ENCODE data around the gene HK1. TPM values are rescaled to one million over a fixed set of nuclear protein-coding genes. Genes with fewer than 3 reads are reported as not detected.

The HK1 gene
- 52.8 TPM for polyA plus RNA-seq (2013, experiment 1 of 4)
- 52.6 TPM for polyA plus RNA-seq (2013, experiment 2 of 4)
- polyA plus RNA-seq (2013, experiment 3 of 4): 36.4 TPM
- 37.9 TPM for polyA plus RNA-seq (2013, experiment 4 of 4)

- Histone ChIP-seq H3K27me3 (ENCODE audit: control insufficient read depth, insufficient read depth, low read length, poor library complexity, severe bottlenecking) (no peaks in the 10 kb centered on the region), H3K27ac (ENCODE audit: insufficient read depth, low read depth, low read length, poor library complexity, severe bottlenecking) (no peak within 1 kb of the TSS), H3K4me3 (ENCODE audit: insufficient read depth, low read depth, low read length) (no peak within 1 kb of the TSS), H3K4me1 (ENCODE audit: control insufficient read depth, insufficient read depth, low read length) (no peaks in the 10 kb centered on the region), H3K36me3 (ENCODE audit: control insufficient read depth, insufficient read depth, low read length) (no peaks in the 10 kb centered on the region), H3K9me3 (ENCODE audit: control insufficient read depth, low read length) (no peaks in the 10 kb centered on the region)
- WGBS, 2 experiments: 43 to 47% methylated on average over 11 of the region's 11 CpGs
Measured at GRCh38 chr10:69278446-69278963, at the start of gene HK1. Gene HK1 (plus strand): TSS chr10:69278496.

- 90 to 91% methylated on average over 8 of the region's 8 CpGs for WGBS, 2 experiments
- Histone ChIP-seq H3K4me3 (ENCODE audit: insufficient read depth, low read depth, low read length) (no peak overlapping the region), H3K9me3 (ENCODE audit: control insufficient read depth, low read length) (no peaks in the 10 kb centered on the region), H3K4me1 (ENCODE audit: control insufficient read depth, insufficient read depth, low read length) (no peaks in the 10 kb centered on the region), H3K36me3 (ENCODE audit: control insufficient read depth, insufficient read depth, low read length) (no peaks in the 10 kb centered on the region), H3K27ac (ENCODE audit: insufficient read depth, low read depth, low read length, poor library complexity, severe bottlenecking) (no peak overlapping the region), H3K27me3 (ENCODE audit: control insufficient read depth, insufficient read depth, low read length, poor library complexity, severe bottlenecking) (no peaks in the 10 kb centered on the region)
Measured at GRCh38 chr10:69229616-69229916, 48.7 kb upstream of the HK1 start.

- Histone ChIP-seq H3K9me3 (ENCODE audit: control insufficient read depth, low read length) (no peaks in the 10 kb centered on the region), H3K27ac (ENCODE audit: insufficient read depth, low read depth, low read length, poor library complexity, severe bottlenecking) (no peak overlapping the region), H3K4me1 (ENCODE audit: control insufficient read depth, insufficient read depth, low read length) (no peaks in the 10 kb centered on the region), H3K4me3 (ENCODE audit: insufficient read depth, low read depth, low read length) (no peak overlapping the region), H3K27me3 (ENCODE audit: control insufficient read depth, insufficient read depth, low read length, poor library complexity, severe bottlenecking) (no peaks in the 10 kb centered on the region), H3K36me3 (ENCODE audit: control insufficient read depth, insufficient read depth, low read length) (no peaks in the 10 kb centered on the region)
- WGBS, 2 experiments: 86 to 90% methylated on average over 5 of the region's 5 CpGs
Measured at GRCh38 chr10:69230128-69230527, 48.2 kb upstream of the HK1 start.

- WGBS, 2 experiments: 83 to 85% methylated on average over 9 of the region's 9 CpGs
- no peaks in the 10 kb centered on the region for H3K9me3 ChIP-seq (ENCODE audit: control insufficient read depth, low read length)
- H3K4me1 ChIP-seq (ENCODE audit: control insufficient read depth, insufficient read depth, low read length): no peaks in the 10 kb centered on the region
- no peak overlapping the region for H3K4me3 ChIP-seq (ENCODE audit: insufficient read depth, low read depth, low read length)
- H3K27me3 ChIP-seq (ENCODE audit: control insufficient read depth, insufficient read depth, low read length, poor library complexity, severe bottlenecking): no peaks in the 10 kb centered on the region
- no peaks in the 10 kb centered on the region for H3K36me3 ChIP-seq (ENCODE audit: control insufficient read depth, insufficient read depth, low read length)
- no peak overlapping the region for H3K27ac ChIP-seq (ENCODE audit: insufficient read depth, low read depth, low read length, poor library complexity, severe bottlenecking)
Measured at GRCh38 chr10:69232252-69232651, 46.0 kb upstream of the HK1 start.

- no peaks in the 10 kb centered on the region for H3K4me1 ChIP-seq (ENCODE audit: control insufficient read depth, insufficient read depth, low read length)
- no peaks in the 10 kb centered on the region for H3K27me3 ChIP-seq (ENCODE audit: control insufficient read depth, insufficient read depth, low read length, poor library complexity, severe bottlenecking)
- no peak overlapping the region for H3K27ac ChIP-seq (ENCODE audit: insufficient read depth, low read depth, low read length, poor library complexity, severe bottlenecking)
- 79 to 81% methylated on average over 22 of the region's 22 CpGs for WGBS, 2 experiments
- no peaks in the 10 kb centered on the region for H3K36me3 ChIP-seq (ENCODE audit: control insufficient read depth, insufficient read depth, low read length)
- no peak overlapping the region for H3K4me3 ChIP-seq (ENCODE audit: insufficient read depth, low read depth, low read length)
- no peaks in the 10 kb centered on the region for H3K9me3 ChIP-seq (ENCODE audit: control insufficient read depth, low read length)
Measured at GRCh38 chr10:69232736-69233480, 45.4 kb upstream of the HK1 start.

GRCh38 chr10:69234447-69234846 lies 43.8 kb upstream of the HK1 start:
- Histone ChIP-seq H3K9me3 (ENCODE audit: control insufficient read depth, low read length) (no peaks in the 10 kb centered on the region), H3K36me3 (ENCODE audit: control insufficient read depth, insufficient read depth, low read length) (no peaks in the 10 kb centered on the region), H3K27ac (ENCODE audit: insufficient read depth, low read depth, low read length, poor library complexity, severe bottlenecking) (no peak overlapping the region), H3K27me3 (ENCODE audit: control insufficient read depth, insufficient read depth, low read length, poor library complexity, severe bottlenecking) (no peaks in the 10 kb centered on the region), H3K4me3 (ENCODE audit: insufficient read depth, low read depth, low read length) (no peak overlapping the region), H3K4me1 (ENCODE audit: control insufficient read depth, insufficient read depth, low read length) (no peaks in the 10 kb centered on the region)
- WGBS, 2 experiments: 91 to 95% methylated on average over 3 of the region's 3 CpGs

- Histone ChIP-seq H3K27ac (ENCODE audit: insufficient read depth, low read depth, low read length, poor library complexity, severe bottlenecking) (no peak overlapping the region), H3K27me3 (ENCODE audit: control insufficient read depth, insufficient read depth, low read length, poor library complexity, severe bottlenecking) (no peaks in the 10 kb centered on the region), H3K4me3 (ENCODE audit: insufficient read depth, low read depth, low read length) (no peak overlapping the region), H3K4me1 (ENCODE audit: control insufficient read depth, insufficient read depth, low read length) (no peaks in the 10 kb centered on the region), H3K9me3 (ENCODE audit: control insufficient read depth, low read length) (no peaks in the 10 kb centered on the region), H3K36me3 (ENCODE audit: control insufficient read depth, insufficient read depth, low read length) (no peaks in the 10 kb centered on the region)
- 26 to 28% methylated on average over 17 of the region's 17 CpGs for WGBS, 2 experiments
Measured at GRCh38 chr10:69237528-69238159, 40.7 kb upstream of the HK1 start.

GRCh38 chr10:69239136-69239535 lies 39.2 kb upstream of the HK1 start:
- Histone ChIP-seq H3K9me3 (ENCODE audit: control insufficient read depth, low read length) (no peaks in the 10 kb centered on the region), H3K4me3 (ENCODE audit: insufficient read depth, low read depth, low read length) (no peak overlapping the region), H3K27me3 (ENCODE audit: control insufficient read depth, insufficient read depth, low read length, poor library complexity, severe bottlenecking) (no peaks in the 10 kb centered on the region), H3K4me1 (ENCODE audit: control insufficient read depth, insufficient read depth, low read length) (no peaks in the 10 kb centered on the region), H3K36me3 (ENCODE audit: control insufficient read depth, insufficient read depth, low read length) (no peaks in the 10 kb centered on the region), H3K27ac (ENCODE audit: insufficient read depth, low read depth, low read length, poor library complexity, severe bottlenecking) (no peak overlapping the region)
- 80 to 86% methylated on average over 5 of the region's 5 CpGs for WGBS, 2 experiments

- WGBS, 2 experiments: 94 to 96% methylated on average over 6 of the region's 6 CpGs
- H3K4me3 ChIP-seq (ENCODE audit: insufficient read depth, low read depth, low read length): no peak overlapping the region
Measured at GRCh38 chr10:69239816-69240434, 38.4 kb upstream of the HK1 start.

GRCh38 chr10:69240455-69240854 lies 37.8 kb upstream of the HK1 start:
- Histone ChIP-seq H3K27me3 (ENCODE audit: control insufficient read depth, insufficient read depth, low read length, poor library complexity, severe bottlenecking) (no peaks in the 10 kb centered on the region), H3K36me3 (ENCODE audit: control insufficient read depth, insufficient read depth, low read length) (no peaks in the 10 kb centered on the region), H3K27ac (ENCODE audit: insufficient read depth, low read depth, low read length, poor library complexity, severe bottlenecking) (no peak overlapping the region), H3K4me3 (ENCODE audit: insufficient read depth, low read depth, low read length) (no peak overlapping the region), H3K4me1 (ENCODE audit: control insufficient read depth, insufficient read depth, low read length) (no peaks in the 10 kb centered on the region), H3K9me3 (ENCODE audit: control insufficient read depth, low read length) (no peaks in the 10 kb centered on the region)
- WGBS, 2 experiments: 94% methylated on average over 11 of the region's 11 CpGs

More at GRCh38 chr10:69239816-69240434, 38.4 kb upstream of the HK1 start:
- no peaks in the 10 kb centered on the region for H3K36me3 ChIP-seq (ENCODE audit: control insufficient read depth, insufficient read depth, low read length)
- no peak overlapping the region for H3K27ac ChIP-seq (ENCODE audit: insufficient read depth, low read depth, low read length, poor library complexity, severe bottlenecking)
- no peaks in the 10 kb centered on the region for H3K9me3 ChIP-seq (ENCODE audit: control insufficient read depth, low read length)
- H3K4me1 ChIP-seq (ENCODE audit: control insufficient read depth, insufficient read depth, low read length): no peaks in the 10 kb centered on the region
- H3K27me3 ChIP-seq (ENCODE audit: control insufficient read depth, insufficient read depth, low read length, poor library complexity, severe bottlenecking): no peaks in the 10 kb centered on the region

Data from ectodermal cell (in vitro differentiated cells).